ENCODE data around the gene FHIT. TPM values are rescaled to one million over a fixed set of nuclear protein-coding genes. Genes with fewer than 3 reads are reported as not detected.

The FHIT gene
- total and polyA plus RNA-seq, 2 of the 4 experiments (the other 2 are of a cell fraction): 0.07 TPM; not detected in 1

DNA sequence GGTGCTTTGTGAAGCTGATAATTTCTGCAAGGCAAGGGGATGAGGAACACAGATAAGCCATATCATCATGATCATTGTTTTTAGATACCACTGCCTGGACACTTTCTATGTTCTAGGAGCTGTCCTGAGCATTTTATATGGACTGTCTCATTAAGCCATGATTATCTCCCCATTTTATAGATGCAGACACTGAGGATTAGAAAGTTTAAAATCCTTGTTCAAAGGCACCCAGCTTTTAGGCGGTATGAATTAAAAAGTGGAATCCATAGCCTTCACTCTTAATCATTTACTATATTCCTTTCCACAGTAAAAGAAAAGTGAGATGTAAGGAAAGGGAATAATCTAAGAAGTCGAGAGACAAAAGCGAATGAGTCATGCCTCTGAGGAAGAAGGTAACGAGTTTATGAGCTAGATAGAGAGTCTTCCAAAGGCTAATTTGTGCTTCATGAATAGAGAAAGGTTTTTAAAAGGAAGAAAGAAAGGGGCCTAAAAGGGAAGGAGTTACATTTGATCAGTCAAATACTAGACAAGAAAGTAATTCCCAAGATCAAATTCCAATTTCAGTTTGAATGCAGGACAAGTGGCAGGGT lies 856.0 kb downstream of the FHIT start:
- Histone ChIP-seq H2BK15ac (ENCODE audit: low read depth, low read length) (no peak overlapping the region), H3K18ac (ENCODE audit: low read depth, low read length) (no peak overlapping the region), H3K4me3 (ENCODE audit: insufficient read depth, low read depth, low read length) (no peak overlapping the region), H4K91ac (ENCODE audit: insufficient read depth, low read depth, low read length) (no peak overlapping the region), H2BK5ac (ENCODE audit: low read depth, low read length, poor library complexity, severe bottlenecking) (no peak overlapping the region), H3K9ac (ENCODE audit: low read depth, low read length) (no peak overlapping the region), H2AK9ac (replicated peaks; ENCODE audit: low read depth, low read length, poor library complexity) (no peak overlapping the region), H4K5ac (ENCODE audit: low read depth, low read length) (no peak overlapping the region), H3K9me1 (ENCODE audit: insufficient read depth, low read length) (no peaks in the 10 kb centered on the region), H3K4me1 (ENCODE audit: control insufficient read depth, insufficient read depth, low read length) (no peaks in the 10 kb centered on the region), H3K23ac (ENCODE audit: low read depth, low read length) (no peak overlapping the region), H3K9me3 (ENCODE audit: control insufficient read depth, insufficient read depth, low read length) (no peaks in the 10 kb centered on the region), H3K36me3 (ENCODE audit: control insufficient read depth, insufficient read depth, low read length) (no peaks in the 10 kb centered on the region), H3K56ac (ENCODE audit: extremely low read depth, insufficient read depth, low read length) (no peak overlapping the region), H3K79me1 (ENCODE audit: low read depth in 1 of 2, low read length in 2 of 2) (no peaks in the 10 kb centered on the region), H2BK120ac (ENCODE audit: low read depth, low read length) (no peak overlapping the region), H2AK5ac (ENCODE audit: low read depth, low read length) (no peak overlapping the region), H3K4ac (ENCODE audit: low read depth, low read length) (no peak overlapping the region), H2AFZ (replicated peaks; ENCODE audit: low read length, poor library complexity) (no peak overlapping the region), H3K4me2 (ENCODE audit: low read depth, low read length) (no peak overlapping the region), H3K27me3 (ENCODE audit: control insufficient read depth, insufficient read depth, low read length) (no peaks in the 10 kb centered on the region), H3K14ac (replicated peaks; ENCODE audit: low read depth, low read length) (no peak overlapping the region), H4K8ac (ENCODE audit: low read depth in 2 of 2, low read length in 2 of 2) (no peak overlapping the region), H4K20me1 (ENCODE audit: insufficient read depth, low read length) (no peaks in the 10 kb centered on the region), H3K27ac (ENCODE audit: insufficient read depth, low read length) (no peak overlapping the region), H2BK20ac (ENCODE audit: low read depth, low read length) (no peak overlapping the region)
- no TSS peak for BruUV-seq (replicated peaks)
- POLR2A ChIA-PET (ENCODE audit: unreplicated experiment): no interaction called here
- DNase-seq: no peak
- in situ Hi-C loops (cut with MboI; ENCODE audit: low sequenced_read_pairs) (no loop called here), intact Hi-C loops (cut with micrococcal nuclease) (no loop called here), dilution Hi-C loops (cut with HindIII; ENCODE audit: low sequenced_read_pairs, unreplicated experiment) (no loop called here)
- CTCF ChIA-PET: interaction anchor here (0.6 kb wide), 1 partner anchor 1884 kb away, joined by 3 read pairs; no protein-coding TSS in a partner anchor
- WGBS, 2 experiments (ENCODE audit: extremely low coverage in 2 of 2, insufficient read length in 1 of 2): 94% methylated on average over 3 of the region's 4 CpGs; no CpG with 5 or more reads in 1 of the 2 experiments
- TF ChIP-seq BHLHE40 (IDR thresholded peaks at IDR 0.05; ENCODE audit: low read depth, low read length) (no peak), ELK1 (IDR thresholded peaks at IDR 0.05; ENCODE audit: borderline replicate concordance, low read depth, low read length) (no peak), CHD1 (IDR thresholded peaks at IDR 0.05; ENCODE audit: low read depth, low read length) (no peak), MXI1 (IDR thresholded peaks at IDR 0.05; ENCODE audit: borderline replicate concordance, low read depth, low read length) (no peak), RFX5 (IDR thresholded peaks at IDR 0.05; ENCODE audit: low read depth, low read length) (no peak), MAFK (IDR thresholded peaks at IDR 0.05; ENCODE audit: low read depth, low read length) (no peak), RAD21 (IDR thresholded peaks at IDR 0.05; ENCODE audit: low read length) (no peak), FOS (IDR thresholded peaks at IDR 0.05; ENCODE audit: low read depth, low read length) (no peak), USF2 (IDR thresholded peaks at IDR 0.05; ENCODE audit: low read depth, low read length) (no peak), POLR2A (IDR thresholded peaks at IDR 0.05; ENCODE audit: low read depth, low read length) (no peak), RCOR1 (IDR thresholded peaks at IDR 0.05; ENCODE audit: insufficient replicate concordance, low read length) (no peak), SMC3 (IDR thresholded peaks at IDR 0.05; ENCODE audit: low read depth, low read length) (no peak), MAZ (IDR thresholded peaks at IDR 0.05; ENCODE audit: borderline replicate concordance, low read depth, low read length) (no peak), CEBPB (IDR thresholded peaks at IDR 0.05; ENCODE audit: low read depth, low read length) (no peak), NFE2L2 (IDR thresholded peaks at IDR 0.05; ENCODE audit: low read depth, low read length) (no peak)
- TF ChIP-seq, protein P1, sequence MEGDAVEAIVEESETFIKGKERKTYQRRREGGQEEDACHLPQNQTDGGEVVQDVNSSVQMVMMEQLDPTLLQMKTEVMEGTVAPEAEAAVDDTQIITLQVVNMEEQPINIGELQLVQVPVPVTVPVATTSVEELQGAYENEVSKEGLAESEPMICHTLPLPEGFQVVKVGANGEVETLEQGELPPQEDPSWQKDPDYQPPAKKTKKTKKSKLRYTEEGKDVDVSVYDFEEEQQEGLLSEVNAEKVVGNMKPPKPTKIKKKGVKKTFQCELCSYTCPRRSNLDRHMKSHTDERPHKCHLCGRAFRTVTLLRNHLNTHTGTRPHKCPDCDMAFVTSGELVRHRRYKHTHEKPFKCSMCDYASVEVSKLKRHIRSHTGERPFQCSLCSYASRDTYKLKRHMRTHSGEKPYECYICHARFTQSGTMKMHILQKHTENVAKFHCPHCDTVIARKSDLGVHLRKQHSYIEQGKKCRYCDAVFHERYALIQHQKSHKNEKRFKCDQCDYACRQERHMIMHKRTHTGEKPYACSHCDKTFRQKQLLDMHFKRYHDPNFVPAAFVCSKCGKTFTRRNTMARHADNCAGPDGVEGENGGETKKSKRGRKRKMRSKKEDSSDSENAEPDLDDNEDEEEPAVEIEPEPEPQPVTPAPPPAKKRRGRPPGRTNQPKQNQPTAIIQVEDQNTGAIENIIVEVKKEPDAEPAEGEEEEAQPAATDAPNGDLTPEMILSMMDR (conservative IDR thresholded peaks at IDR 0.05; ENCODE audit: low read depth, low read length): no peak
- no peak for ATAC-seq (ENCODE audit: low read depth)
